ENCODE results near the gene PYM1. TPM values are rescaled to one million over a fixed set of nuclear protein-coding genes. Genes with fewer than 3 reads are reported as not detected.

Gene PYM1
- total and polyA plus RNA-seq, 2 of the 13 experiments (the other 11 are each of a cell fraction or from before 2014, with no cell fraction given) = 44.0 to 51.8 TPM

DNA sequence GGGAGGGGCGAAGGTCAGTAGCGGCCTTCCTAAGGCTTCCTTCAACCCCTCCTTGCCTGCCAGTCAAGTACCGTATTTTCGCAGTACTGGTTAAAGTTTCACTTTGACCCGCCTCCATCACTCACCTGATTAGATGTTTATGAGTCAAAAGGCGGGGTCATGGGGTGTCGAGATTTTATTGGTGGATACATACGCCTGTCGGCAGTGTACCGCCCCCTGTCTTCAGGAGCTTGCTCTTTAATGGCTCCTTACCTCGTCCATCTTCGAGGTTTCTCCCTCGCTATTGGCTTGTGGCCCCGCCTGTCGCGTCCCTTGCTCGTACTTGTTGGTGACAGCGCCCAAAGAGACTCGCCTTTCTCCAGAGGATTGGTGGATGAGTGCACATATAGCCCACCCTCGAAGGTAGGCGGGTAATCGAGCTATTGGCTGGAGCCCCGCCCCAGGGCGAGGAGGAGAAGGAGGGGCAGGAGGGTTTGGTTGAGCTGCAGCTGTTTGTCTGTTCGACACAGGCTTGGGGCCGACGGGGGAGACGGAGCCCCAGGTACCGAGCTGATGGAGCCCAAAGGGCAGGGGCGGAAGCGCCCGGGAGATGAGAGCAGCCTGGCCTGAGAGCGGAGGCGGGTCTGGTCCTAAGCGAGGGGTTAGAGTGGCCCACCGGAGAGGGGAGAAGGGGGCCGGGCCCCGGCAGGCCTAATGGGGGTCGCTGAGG, 46.1 kb upstream of the PYM1 start, which contains the start of gene RAB5B (continued):
- 0 out of 2 replicates have a peak, but pooled peaks have one; percentile 54 for TF ChIP-seq ZNF720 (CRISPR knock-in tag; IDR thresholded peaks at IDR 0.05)
- TF ChIP-seq ZNF781 (CRISPR knock-in tag; IDR thresholded peaks at IDR 0.05; ENCODE audit: borderline replicate concordance, not compliant biosample characterization) = peak; percentile 91
- TF ChIP-seq NONO (IDR thresholded peaks at IDR 0.05) = no peak
- peak; percentile 90; the same call in 1 of the 2 replicates for TF ChIP-seq NONO (CRISPR knock-in tag; conservative IDR thresholded peaks at IDR 0.05)
- TF ChIP-seq MEF2D (CRISPR knock-in tag; IDR thresholded peaks at IDR 0.05) = peak; percentile 53
- no peak; the same call in 1 of the 2 replicates for TF ChIP-seq ZBTB7B (CRISPR knock-in tag; IDR thresholded peaks at IDR 0.05)
- TF ChIP-seq KLF12 (CRISPR knock-in tag; IDR thresholded peaks at IDR 0.05; ENCODE audit: borderline replicate concordance) = peak; percentile 84
- TF ChIP-seq ZNF225 (CRISPR knock-in tag; IDR thresholded peaks at IDR 0.05) = peak; percentile 73; the same call in 1 of the 2 replicates
- TF ChIP-seq, protein P1, sequence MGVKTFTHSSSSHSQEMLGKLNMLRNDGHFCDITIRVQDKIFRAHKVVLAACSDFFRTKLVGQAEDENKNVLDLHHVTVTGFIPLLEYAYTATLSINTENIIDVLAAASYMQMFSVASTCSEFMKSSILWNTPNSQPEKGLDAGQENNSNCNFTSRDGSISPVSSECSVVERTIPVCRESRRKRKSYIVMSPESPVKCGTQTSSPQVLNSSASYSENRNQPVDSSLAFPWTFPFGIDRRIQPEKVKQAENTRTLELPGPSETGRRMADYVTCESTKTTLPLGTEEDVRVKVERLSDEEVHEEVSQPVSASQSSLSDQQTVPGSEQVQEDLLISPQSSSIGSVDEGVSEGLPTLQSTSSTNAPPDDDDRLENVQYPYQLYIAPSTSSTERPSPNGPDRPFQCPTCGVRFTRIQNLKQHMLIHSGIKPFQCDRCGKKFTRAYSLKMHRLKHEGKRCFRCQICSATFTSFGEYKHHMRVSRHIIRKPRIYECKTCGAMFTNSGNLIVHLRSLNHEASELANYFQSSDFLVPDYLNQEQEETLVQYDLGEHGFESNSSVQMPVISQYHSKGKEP (CRISPR knock-in tag; IDR thresholded peaks at IDR 0.05) = 0 out of 2 replicates have a peak, but pooled peaks have one; percentile 43
- peak; percentile 83 for TF ChIP-seq CHD2 (IDR thresholded peaks at IDR 0.05; ENCODE audit: low read depth, low read length)
- TF ChIP-seq, protein P2, sequence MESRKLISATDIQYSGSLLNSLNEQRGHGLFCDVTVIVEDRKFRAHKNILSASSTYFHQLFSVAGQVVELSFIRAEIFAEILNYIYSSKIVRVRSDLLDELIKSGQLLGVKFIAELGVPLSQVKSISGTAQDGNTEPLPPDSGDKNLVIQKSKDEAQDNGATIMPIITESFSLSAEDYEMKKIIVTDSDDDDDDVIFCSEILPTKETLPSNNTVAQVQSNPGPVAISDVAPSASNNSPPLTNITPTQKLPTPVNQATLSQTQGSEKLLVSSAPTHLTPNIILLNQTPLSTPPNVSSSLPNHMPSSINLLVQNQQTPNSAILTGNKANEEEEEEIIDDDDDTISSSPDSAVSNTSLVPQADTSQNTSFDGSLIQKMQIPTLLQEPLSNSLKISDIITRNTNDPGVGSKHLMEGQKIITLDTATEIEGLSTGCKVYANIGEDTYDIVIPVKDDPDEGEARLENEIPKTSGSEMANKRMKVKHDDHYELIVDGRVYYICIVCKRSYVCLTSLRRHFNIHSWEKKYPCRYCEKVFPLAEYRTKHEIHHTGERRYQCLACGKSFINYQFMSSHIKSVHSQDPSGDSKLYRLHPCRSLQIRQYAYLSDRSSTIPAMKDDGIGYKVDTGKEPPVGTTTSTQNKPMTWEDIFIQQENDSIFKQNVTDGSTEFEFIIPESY (CRISPR knock-in tag; IDR thresholded peaks at IDR 0.05) = 0 out of 2 replicates have a peak, but pooled peaks have one; percentile 4
- TF ChIP-seq TARDBP (CRISPR knock-in tag; IDR thresholded peaks at IDR 0.05) = peak; percentile 89; the same call in 1 of the 2 replicates
- TF ChIP-seq ZNF441 (CRISPR knock-in tag; IDR thresholded peaks at IDR 0.05; ENCODE audit: borderline replicate concordance) = no peak
- TF ChIP-seq, protein P3, sequence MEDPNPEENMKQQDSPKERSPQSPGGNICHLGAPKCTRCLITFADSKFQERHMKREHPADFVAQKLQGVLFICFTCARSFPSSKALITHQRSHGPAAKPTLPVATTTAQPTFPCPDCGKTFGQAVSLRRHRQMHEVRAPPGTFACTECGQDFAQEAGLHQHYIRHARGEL (CRISPR knock-in tag; IDR thresholded peaks at IDR 0.05) = no peak
- TF ChIP-seq FOXO1 (CRISPR knock-in tag; IDR thresholded peaks at IDR 0.05) = peak; percentile 67
- TF ChIP-seq, protein P4, sequence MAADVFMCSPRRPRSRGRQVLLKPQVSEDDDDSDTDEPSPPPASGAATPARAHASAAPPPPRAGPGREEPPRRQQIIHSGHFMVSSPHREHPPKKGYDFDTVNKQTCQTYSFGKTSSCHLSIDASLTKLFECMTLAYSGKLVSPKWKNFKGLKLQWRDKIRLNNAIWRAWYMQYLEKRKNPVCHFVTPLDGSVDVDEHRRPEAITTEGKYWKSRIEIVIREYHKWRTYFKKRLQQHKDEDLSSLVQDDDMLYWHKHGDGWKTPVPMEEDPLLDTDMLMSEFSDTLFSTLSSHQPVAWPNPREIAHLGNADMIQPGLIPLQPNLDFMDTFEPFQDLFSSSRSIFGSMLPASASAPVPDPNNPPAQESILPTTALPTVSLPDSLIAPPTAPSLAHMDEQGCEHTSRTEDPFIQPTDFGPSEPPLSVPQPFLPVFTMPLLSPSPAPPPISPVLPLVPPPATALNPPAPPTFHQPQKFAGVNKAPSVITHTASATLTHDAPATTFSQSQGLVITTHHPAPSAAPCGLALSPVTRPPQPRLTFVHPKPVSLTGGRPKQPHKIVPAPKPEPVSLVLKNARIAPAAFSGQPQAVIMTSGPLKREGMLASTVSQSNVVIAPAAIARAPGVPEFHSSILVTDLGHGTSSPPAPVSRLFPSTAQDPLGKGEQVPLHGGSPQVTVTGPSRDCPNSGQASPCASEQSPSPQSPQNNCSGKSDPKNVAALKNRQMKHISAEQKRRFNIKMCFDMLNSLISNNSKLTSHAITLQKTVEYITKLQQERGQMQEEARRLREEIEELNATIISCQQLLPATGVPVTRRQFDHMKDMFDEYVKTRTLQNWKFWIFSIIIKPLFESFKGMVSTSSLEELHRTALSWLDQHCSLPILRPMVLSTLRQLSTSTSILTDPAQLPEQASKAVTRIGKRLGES (CRISPR knock-in tag; IDR thresholded peaks at IDR 0.05; ENCODE audit: borderline replicate concordance) = no peak
- peak; percentile 11; the same call in 1 of the 2 replicates for TF ChIP-seq ZNF788 (CRISPR knock-in tag; IDR thresholded peaks at IDR 0.05; ENCODE audit: borderline replicate concordance)
- peak; percentile 48; the same call in 1 of the 2 replicates for TF ChIP-seq MED1 (CRISPR knock-in tag; IDR thresholded peaks at IDR 0.05)
- no peak for TF ChIP-seq ZNF234 (CRISPR knock-in tag; conservative IDR thresholded peaks at IDR 0.05)
- TF ChIP-seq, protein P5, sequence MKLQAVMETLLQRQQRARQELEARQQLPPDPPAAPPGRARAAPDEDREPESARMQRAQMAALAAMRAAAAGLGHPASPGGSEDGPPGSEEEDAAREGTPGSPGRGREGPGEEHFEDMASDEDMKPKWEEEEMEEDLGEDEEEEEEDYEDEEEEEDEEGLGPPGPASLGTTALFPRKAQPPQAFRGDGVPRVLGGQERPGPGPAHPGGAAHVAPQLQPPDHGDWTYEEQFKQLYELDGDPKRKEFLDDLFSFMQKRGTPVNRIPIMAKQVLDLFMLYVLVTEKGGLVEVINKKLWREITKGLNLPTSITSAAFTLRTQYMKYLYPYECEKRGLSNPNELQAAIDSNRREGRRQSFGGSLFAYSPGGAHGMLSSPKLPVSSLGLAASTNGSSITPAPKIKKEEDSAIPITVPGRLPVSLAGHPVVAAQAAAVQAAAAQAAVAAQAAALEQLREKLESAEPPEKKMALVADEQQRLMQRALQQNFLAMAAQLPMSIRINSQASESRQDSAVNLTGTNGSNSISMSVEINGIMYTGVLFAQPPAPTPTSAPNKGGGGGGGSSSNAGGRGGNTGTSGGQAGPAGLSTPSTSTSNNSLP (IDR thresholded peaks at IDR 0.05; ENCODE audit: low read depth, low read length) = peak; percentile 71

Data from HepG2 (cell line).